ENCODE data around the gene PLCB4. TPM values are rescaled to one million over a fixed set of nuclear protein-coding genes. Genes with fewer than 3 reads are reported as not detected.

The PLCB4 gene
- total RNA-seq, 1 experiment from 2014 or later: 12.6 TPM

DNA sequence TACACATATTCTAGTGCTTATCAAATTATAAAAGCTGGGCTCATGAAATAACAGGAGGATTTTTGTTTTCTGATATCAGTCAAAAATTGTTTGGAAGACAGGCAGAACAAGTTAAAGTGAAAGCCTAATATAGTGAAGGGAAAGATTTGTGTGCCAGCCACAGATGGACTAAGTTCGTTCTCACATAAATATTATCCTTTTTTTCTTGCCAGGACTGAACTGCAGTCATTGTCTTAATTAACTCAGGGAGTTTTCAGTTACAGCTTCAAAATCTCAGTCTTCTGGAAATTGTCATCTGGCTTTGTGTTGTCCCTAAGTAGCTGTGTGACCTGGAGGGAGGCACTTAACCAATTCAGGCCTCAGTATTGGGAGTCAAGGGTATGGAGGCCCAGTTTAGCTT, 40.7 kb downstream of the PLCB4 start:
- H3K36me3 Mint-ChIP-seq: no peaks in the 10 kb centered on the region
- no peaks in the 10 kb centered on the region for H3K9me3 Mint-ChIP-seq
- H3K27me3 Mint-ChIP-seq (ENCODE audit: low read depth): no peaks in the 10 kb centered on the region

DNA sequence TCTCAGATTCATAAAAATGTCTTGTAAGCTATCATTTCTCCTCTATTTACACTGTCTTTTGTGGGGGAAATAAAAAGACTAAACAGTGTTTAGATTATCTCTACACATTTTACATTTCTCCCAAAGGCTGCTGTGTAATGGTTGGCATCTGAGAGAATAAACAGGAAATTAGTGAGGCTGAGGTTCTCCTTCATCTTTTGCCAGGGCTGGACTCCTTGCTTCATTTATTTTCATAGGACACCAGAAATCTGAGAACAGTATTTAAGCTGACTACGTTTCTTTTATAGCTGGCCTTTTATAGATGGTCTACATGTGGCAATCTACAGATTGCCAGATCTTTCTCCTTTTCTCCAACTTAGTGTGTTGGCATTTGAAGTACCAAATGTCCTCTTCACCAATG, 41.5 kb downstream of the PLCB4 start:
- Mint-ChIP-seq H3K27ac (no peak overlapping the region), H3K4me1 (peaks cover 4% of the 10 kb centered on the region), H3K9me3 (no peaks in the 10 kb centered on the region), H3K36me3 (no peaks in the 10 kb centered on the region), H3K4me3 (no peak overlapping the region), H3K27me3 (ENCODE audit: low read depth) (no peaks in the 10 kb centered on the region)
- ChIA-PET CTCF (no interaction called here), POLR2A (no interaction called here)
- DNase-seq (ENCODE audit: low spot score) (no peak), ATAC-seq (no peak)
- no peak for TF ChIP-seq ZNF232 (CRISPR knock-in tag; IDR thresholded peaks at IDR 0.05)
- no peak for TF ChIP-seq NR3C1 (CRISPR knock-in tag; conservative IDR thresholded peaks at IDR 0.05; ENCODE audit: low read depth)
- no peak for TF ChIP-seq IRF2 (CRISPR knock-in tag; IDR thresholded peaks at IDR 0.05; ENCODE audit: borderline replicate concordance, low read depth)
- no peak for TF ChIP-seq NFE2L1 (CRISPR knock-in tag; IDR thresholded peaks at IDR 0.05)
- no peak for TF ChIP-seq SP1 (CRISPR knock-in tag; conservative IDR thresholded peaks at IDR 0.05)
- no peak for TF ChIP-seq NR1H2 (CRISPR knock-in tag; IDR thresholded peaks at IDR 0.05)
- TF ChIP-seq, protein P1, sequence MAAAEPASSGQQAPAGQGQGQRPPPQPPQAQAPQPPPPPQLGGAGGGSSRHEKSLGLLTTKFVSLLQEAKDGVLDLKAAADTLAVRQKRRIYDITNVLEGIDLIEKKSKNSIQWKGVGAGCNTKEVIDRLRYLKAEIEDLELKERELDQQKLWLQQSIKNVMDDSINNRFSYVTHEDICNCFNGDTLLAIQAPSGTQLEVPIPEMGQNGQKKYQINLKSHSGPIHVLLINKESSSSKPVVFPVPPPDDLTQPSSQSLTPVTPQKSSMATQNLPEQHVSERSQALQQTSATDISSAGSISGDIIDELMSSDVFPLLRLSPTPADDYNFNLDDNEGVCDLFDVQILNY (CRISPR knock-in tag; IDR thresholded peaks at IDR 0.05): no peak
- TF ChIP-seq, protein P2, sequence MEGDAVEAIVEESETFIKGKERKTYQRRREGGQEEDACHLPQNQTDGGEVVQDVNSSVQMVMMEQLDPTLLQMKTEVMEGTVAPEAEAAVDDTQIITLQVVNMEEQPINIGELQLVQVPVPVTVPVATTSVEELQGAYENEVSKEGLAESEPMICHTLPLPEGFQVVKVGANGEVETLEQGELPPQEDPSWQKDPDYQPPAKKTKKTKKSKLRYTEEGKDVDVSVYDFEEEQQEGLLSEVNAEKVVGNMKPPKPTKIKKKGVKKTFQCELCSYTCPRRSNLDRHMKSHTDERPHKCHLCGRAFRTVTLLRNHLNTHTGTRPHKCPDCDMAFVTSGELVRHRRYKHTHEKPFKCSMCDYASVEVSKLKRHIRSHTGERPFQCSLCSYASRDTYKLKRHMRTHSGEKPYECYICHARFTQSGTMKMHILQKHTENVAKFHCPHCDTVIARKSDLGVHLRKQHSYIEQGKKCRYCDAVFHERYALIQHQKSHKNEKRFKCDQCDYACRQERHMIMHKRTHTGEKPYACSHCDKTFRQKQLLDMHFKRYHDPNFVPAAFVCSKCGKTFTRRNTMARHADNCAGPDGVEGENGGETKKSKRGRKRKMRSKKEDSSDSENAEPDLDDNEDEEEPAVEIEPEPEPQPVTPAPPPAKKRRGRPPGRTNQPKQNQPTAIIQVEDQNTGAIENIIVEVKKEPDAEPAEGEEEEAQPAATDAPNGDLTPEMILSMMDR (IDR thresholded peaks at IDR 0.05): no peak
- no peak for TF ChIP-seq CREB1 (CRISPR knock-in tag; IDR thresholded peaks at IDR 0.05)
- TF ChIP-seq ZNF263 (CRISPR knock-in tag; IDR thresholded peaks at IDR 0.05; ENCODE audit: low read depth): no peak
- no peak for TF ChIP-seq SMAD3 (CRISPR knock-in tag; IDR thresholded peaks at IDR 0.05; ENCODE audit: borderline replicate concordance)
- no peak for TF ChIP-seq ESRRA (CRISPR knock-in tag; IDR thresholded peaks at IDR 0.05; ENCODE audit: borderline replicate concordance)

More for the DNA sequence above, 40.7 kb downstream of the PLCB4 start:
- peaks cover 1% of the 10 kb centered on the region; the same call in 1 of the 2 replicates for H3K4me1 Mint-ChIP-seq
- no peak overlapping the region for H3K4me3 Mint-ChIP-seq
- no peak overlapping the region for H3K27ac Mint-ChIP-seq
- ATAC-seq (no peak), DNase-seq (ENCODE audit: low spot score) (no peak)
- ChIA-PET POLR2A (no interaction called here), CTCF (no interaction called here)
- TF ChIP-seq CREB1 (CRISPR knock-in tag; IDR thresholded peaks at IDR 0.05): no peak
- TF ChIP-seq FOXP1 (CRISPR knock-in tag; IDR thresholded peaks at IDR 0.05; ENCODE audit: borderline replicate concordance): no peak

DNA sequence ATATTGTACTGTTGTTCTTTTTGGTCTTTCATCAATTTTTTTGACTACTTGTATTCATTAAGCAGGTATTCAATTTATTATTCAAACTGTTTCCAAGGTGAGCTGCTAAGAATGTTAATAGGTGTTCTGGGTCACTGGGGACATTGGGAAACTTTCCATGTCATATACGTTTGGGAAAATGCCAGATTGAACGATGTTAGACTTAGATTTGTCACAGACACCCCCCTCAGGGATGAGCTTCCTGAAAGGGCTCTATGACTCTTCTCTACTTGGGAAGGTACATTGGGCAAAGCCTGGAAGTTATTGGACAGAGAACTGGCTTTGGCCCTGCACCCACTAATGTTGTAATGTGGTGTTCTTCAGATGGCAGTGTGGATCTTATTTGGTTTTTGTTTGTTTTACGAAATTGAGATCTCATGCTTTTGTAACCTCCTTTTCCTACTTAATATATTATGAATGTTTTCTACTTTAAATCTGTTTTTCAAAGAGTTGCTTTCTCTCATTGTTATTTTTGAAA, 42.1 kb downstream of the PLCB4 start:
- CTCF ChIA-PET: no interaction called here
- Mint-ChIP-seq H3K4me3 (no peak overlapping the region), H3K36me3 (no peaks in the 10 kb centered on the region), H3K9me3 (no peaks in the 10 kb centered on the region), H3K27me3 (ENCODE audit: low read depth) (no peaks in the 10 kb centered on the region), H3K4me1 (peaks cover 4% of the 10 kb centered on the region), H3K27ac (no peak overlapping the region)
- no peak for DNase-seq (ENCODE audit: low spot score)
- POLR2A ChIA-PET: interaction anchor here (0.6 kb wide), 1 partner anchor 240 kb away, joined by 3 read pairs; no protein-coding TSS in a partner anchor
- TF ChIP-seq FOXK1 (CRISPR knock-in tag; IDR thresholded peaks at IDR 0.05) (no peak), MXD4 (CRISPR knock-in tag; IDR thresholded peaks at IDR 0.05; ENCODE audit: borderline replicate concordance) (no peak), HMGA2 (CRISPR knock-in tag; IDR thresholded peaks at IDR 0.05) (no peak), ZNF396 (CRISPR knock-in tag; IDR thresholded peaks at IDR 0.05; ENCODE audit: borderline replicate concordance) (no peak)
- TF ChIP-seq, protein P3, sequence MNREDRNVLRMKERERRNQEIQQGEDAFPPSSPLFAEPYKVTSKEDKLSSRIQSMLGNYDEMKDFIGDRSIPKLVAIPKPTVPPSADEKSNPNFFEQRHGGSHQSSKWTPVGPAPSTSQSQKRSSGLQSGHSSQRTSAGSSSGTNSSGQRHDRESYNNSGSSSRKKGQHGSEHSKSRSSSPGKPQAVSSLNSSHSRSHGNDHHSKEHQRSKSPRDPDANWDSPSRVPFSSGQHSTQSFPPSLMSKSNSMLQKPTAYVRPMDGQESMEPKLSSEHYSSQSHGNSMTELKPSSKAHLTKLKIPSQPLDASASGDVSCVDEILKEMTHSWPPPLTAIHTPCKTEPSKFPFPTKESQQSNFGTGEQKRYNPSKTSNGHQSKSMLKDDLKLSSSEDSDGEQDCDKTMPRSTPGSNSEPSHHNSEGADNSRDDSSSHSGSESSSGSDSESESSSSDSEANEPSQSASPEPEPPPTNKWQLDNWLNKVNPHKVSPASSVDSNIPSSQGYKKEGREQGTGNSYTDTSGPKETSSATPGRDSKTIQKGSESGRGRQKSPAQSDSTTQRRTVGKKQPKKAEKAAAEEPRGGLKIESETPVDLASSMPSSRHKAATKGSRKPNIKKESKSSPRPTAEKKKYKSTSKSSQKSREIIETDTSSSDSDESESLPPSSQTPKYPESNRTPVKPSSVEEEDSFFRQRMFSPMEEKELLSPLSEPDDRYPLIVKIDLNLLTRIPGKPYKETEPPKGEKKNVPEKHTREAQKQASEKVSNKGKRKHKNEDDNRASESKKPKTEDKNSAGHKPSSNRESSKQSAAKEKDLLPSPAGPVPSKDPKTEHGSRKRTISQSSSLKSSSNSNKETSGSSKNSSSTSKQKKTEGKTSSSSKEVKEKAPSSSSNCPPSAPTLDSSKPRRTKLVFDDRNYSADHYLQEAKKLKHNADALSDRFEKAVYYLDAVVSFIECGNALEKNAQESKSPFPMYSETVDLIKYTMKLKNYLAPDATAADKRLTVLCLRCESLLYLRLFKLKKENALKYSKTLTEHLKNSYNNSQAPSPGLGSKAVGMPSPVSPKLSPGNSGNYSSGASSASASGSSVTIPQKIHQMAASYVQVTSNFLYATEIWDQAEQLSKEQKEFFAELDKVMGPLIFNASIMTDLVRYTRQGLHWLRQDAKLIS (CRISPR knock-in tag; IDR thresholded peaks at IDR 0.05; ENCODE audit: borderline replicate concordance): no peak
- TF ChIP-seq, protein P4, sequence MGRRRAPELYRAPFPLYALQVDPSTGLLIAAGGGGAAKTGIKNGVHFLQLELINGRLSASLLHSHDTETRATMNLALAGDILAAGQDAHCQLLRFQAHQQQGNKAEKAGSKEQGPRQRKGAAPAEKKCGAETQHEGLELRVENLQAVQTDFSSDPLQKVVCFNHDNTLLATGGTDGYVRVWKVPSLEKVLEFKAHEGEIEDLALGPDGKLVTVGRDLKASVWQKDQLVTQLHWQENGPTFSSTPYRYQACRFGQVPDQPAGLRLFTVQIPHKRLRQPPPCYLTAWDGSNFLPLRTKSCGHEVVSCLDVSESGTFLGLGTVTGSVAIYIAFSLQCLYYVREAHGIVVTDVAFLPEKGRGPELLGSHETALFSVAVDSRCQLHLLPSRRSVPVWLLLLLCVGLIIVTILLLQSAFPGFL (CRISPR knock-in tag; IDR thresholded peaks at IDR 0.05; ENCODE audit: borderline replicate concordance): no peak
- TF ChIP-seq, protein P5, sequence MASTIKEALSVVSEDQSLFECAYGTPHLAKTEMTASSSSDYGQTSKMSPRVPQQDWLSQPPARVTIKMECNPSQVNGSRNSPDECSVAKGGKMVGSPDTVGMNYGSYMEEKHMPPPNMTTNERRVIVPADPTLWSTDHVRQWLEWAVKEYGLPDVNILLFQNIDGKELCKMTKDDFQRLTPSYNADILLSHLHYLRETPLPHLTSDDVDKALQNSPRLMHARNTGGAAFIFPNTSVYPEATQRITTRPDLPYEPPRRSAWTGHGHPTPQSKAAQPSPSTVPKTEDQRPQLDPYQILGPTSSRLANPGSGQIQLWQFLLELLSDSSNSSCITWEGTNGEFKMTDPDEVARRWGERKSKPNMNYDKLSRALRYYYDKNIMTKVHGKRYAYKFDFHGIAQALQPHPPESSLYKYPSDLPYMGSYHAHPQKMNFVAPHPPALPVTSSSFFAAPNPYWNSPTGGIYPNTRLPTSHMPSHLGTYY (CRISPR knock-in tag; IDR thresholded peaks at IDR 0.05): no peak
- ATAC-seq: no peak

Data from WTC11 (cell line).